ENCODE data around the gene DBN1. TPM values are rescaled to one million over a fixed set of nuclear protein-coding genes. Genes with fewer than 3 reads are reported as not detected.
A peak's percentile ranks its signal among the peaks of the same experiment; 100 is the strongest.

Gene DBN1
- total RNA-seq, 2 experiments from 2014 or later: 101 to 105 TPM

- DNase-seq: peak; percentile 48
These were observed 36.6 kb upstream of the DBN1 start for GRCh38 chr5:177509991-177510566.

GRCh38 chr5:177509381-177509951, 36.0 kb upstream of the DBN1 start, which contains the start of gene DOK3:
Gene DOK3 (minus strand): TSS chr5:177509826. CDS start chr5:177509540, 286 bp downstream.
- ChIA-PET CTCF (interaction anchor here (0.9 to 9.4 kb wide), 5 partner anchors 8 to 119 kb away, joined by 3 to 65 read pairs (median 8); no protein-coding TSS in a partner anchor), POLR2A (interaction anchor here (1.1 to 1.4 kb wide), 6 partner anchors 8 to 130 kb away, joined by 3 to 5 read pairs (median 3); no protein-coding TSS in a partner anchor)
- DNase-seq (peak; percentile 38), ATAC-seq (peak; percentile 31)
- Mint-ChIP-seq H3K27ac (no peak within 1 kb of the TSS), H3K4me1 (ENCODE audit: low read depth) (peaks cover 26% of the 10 kb centered on the region), H3K9me3 (no peaks in the 10 kb centered on the region), H3K27me3 (no peaks in the 10 kb centered on the region), H3K4me3 (no peak within 1 kb of the TSS), H3K36me3 (ENCODE audit: low read depth) (peaks cover 43% of the 10 kb centered on the region)
- intact Hi-C loops (cut with micrococcal nuclease): no loop called here
- TF ChIP-seq, protein P1, sequence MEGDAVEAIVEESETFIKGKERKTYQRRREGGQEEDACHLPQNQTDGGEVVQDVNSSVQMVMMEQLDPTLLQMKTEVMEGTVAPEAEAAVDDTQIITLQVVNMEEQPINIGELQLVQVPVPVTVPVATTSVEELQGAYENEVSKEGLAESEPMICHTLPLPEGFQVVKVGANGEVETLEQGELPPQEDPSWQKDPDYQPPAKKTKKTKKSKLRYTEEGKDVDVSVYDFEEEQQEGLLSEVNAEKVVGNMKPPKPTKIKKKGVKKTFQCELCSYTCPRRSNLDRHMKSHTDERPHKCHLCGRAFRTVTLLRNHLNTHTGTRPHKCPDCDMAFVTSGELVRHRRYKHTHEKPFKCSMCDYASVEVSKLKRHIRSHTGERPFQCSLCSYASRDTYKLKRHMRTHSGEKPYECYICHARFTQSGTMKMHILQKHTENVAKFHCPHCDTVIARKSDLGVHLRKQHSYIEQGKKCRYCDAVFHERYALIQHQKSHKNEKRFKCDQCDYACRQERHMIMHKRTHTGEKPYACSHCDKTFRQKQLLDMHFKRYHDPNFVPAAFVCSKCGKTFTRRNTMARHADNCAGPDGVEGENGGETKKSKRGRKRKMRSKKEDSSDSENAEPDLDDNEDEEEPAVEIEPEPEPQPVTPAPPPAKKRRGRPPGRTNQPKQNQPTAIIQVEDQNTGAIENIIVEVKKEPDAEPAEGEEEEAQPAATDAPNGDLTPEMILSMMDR (IDR thresholded peaks at IDR 0.05): no peak

More at GRCh38 chr5:177509991-177510566, 36.6 kb upstream of the DBN1 start:
- ChIA-PET CTCF (interaction anchor here (1.0 to 9.4 kb wide), 3 partner anchors 8 to 106 kb away, joined by 3 to 65 read pairs (median 8); no protein-coding TSS in a partner anchor), POLR2A (interaction anchor here (0.6 to 1.4 kb wide), 5 partner anchors 8 to 83 kb away, joined by 3 to 5 read pairs (median 3); no protein-coding TSS in a partner anchor)
- H3K36me3 Mint-ChIP-seq (ENCODE audit: low read depth): peaks cover 49% of the 10 kb centered on the region
- TF ChIP-seq, protein P1 (IDR thresholded peaks at IDR 0.05): no peak
- H3K4me1 Mint-ChIP-seq (ENCODE audit: low read depth): peaks cover 31% of the 10 kb centered on the region
- no peak overlapping the region for H3K27ac Mint-ChIP-seq
- no peaks in the 10 kb centered on the region for H3K9me3 Mint-ChIP-seq
- H3K4me3 Mint-ChIP-seq: no peak overlapping the region
- ATAC-seq: peak; percentile 52
- intact Hi-C loops (cut with micrococcal nuclease): no loop called here
- H3K27me3 Mint-ChIP-seq: no peaks in the 10 kb centered on the region

- no peak for ATAC-seq
- Mint-ChIP-seq H3K36me3 (ENCODE audit: low read depth) (peaks cover 36% of the 10 kb centered on the region), H3K9me3 (no peaks in the 10 kb centered on the region), H3K4me3 (no peak overlapping the region), H3K4me1 (ENCODE audit: low read depth) (peaks cover 21% of the 10 kb centered on the region), H3K27me3 (no peaks in the 10 kb centered on the region), H3K27ac (no peak overlapping the region)
- no peak for DNase-seq
- intact Hi-C loops (cut with micrococcal nuclease): no loop called here
- TF ChIP-seq, protein P1 (IDR thresholded peaks at IDR 0.05): no peak
- POLR2A ChIA-PET: interaction anchor here (1.1 to 1.3 kb wide), 4 partner anchors 9 to 130 kb away, joined by 3 to 4 read pairs (median 3); no protein-coding TSS in a partner anchor
- CTCF ChIA-PET: interaction anchor here (0.9 to 9.4 kb wide), 6 partner anchors 7 to 118 kb away, joined by 3 to 65 read pairs (median 6); partner anchors contain the start of gene PDLIM7
These were observed 35.4 kb upstream of the DBN1 start for GRCh38 chr5:177508837-177509236.

GRCh38 chr5:177508221-177508611, 34.8 kb upstream of the DBN1 start:
- ATAC-seq (no peak), DNase-seq (no peak)
- ChIA-PET POLR2A (interaction anchor here (1.0 to 1.5 kb wide), 4 partner anchors 9 to 129 kb away, joined by 3 to 4 read pairs (median 3); no protein-coding TSS in a partner anchor), CTCF (interaction anchor here (1.2 to 2.4 kb wide), 4 partner anchors 12 to 104 kb away, joined by 3 to 8 read pairs (median 6); partner anchors contain the start of gene PDLIM7)
- no peak overlapping the region for H3K27ac Mint-ChIP-seq
- TF ChIP-seq, protein P1 (IDR thresholded peaks at IDR 0.05): no peak
- no peaks in the 10 kb centered on the region for H3K9me3 Mint-ChIP-seq
- H3K4me1 Mint-ChIP-seq (ENCODE audit: low read depth): peaks cover 20% of the 10 kb centered on the region
- H3K27me3 Mint-ChIP-seq: no peaks in the 10 kb centered on the region
- H3K4me3 Mint-ChIP-seq: no peak overlapping the region
- peaks cover 30% of the 10 kb centered on the region for H3K36me3 Mint-ChIP-seq (ENCODE audit: low read depth)
- intact Hi-C loops (cut with micrococcal nuclease): no loop called here

All from activated CD8-positive, alpha-beta T cell treated with anti-CD3 and anti-CD28 coated beads for 36 hours (primary cell).